Measurements from ENCODE around the gene SGMS1.

DNA sequence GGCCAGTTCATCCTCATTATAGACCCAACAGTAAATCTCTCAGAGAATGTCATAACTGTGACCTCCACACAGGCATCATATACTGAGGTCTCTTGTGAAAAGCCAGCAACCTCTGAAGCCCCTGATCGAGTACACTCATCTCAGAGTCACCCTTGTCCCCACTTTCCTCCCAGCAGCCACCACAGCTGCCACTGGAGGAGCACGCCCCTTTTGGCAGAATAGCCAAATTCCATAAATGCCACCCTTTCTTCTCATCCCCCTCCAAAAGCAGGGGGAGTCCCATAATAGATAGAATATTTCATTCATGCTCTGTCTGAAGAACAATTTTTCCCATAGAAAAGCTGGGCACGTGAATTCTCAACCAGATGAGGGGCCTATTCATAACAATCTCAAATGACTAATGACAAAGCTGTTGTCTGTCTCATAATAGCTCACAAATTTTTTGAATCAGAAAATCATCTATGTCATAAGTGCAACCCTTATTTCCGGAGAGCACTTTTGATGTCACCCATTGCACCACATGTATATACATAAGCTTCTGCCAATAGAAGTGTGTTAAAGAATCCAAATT lies 47.4 kb downstream of the SGMS1 start:
- TF ChIP-seq, protein P1, sequence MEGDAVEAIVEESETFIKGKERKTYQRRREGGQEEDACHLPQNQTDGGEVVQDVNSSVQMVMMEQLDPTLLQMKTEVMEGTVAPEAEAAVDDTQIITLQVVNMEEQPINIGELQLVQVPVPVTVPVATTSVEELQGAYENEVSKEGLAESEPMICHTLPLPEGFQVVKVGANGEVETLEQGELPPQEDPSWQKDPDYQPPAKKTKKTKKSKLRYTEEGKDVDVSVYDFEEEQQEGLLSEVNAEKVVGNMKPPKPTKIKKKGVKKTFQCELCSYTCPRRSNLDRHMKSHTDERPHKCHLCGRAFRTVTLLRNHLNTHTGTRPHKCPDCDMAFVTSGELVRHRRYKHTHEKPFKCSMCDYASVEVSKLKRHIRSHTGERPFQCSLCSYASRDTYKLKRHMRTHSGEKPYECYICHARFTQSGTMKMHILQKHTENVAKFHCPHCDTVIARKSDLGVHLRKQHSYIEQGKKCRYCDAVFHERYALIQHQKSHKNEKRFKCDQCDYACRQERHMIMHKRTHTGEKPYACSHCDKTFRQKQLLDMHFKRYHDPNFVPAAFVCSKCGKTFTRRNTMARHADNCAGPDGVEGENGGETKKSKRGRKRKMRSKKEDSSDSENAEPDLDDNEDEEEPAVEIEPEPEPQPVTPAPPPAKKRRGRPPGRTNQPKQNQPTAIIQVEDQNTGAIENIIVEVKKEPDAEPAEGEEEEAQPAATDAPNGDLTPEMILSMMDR (conservative IDR thresholded peaks at IDR 0.05 in 1 of 2, IDR thresholded peaks at IDR 0.05 in 1 of 2; ENCODE audit: extremely low read depth in 1 of 2, insufficient read depth in 1 of 2, low read depth in 1 of 2, low read length in 2 of 2): no peak
- TF ChIP-seq EZH2 (IDR thresholded peaks at IDR 0.05; ENCODE audit: borderline replicate concordance, low read length): no peak

Data from mammary epithelial cell (primary cell).